GM12878 (cell line): Measurements from ENCODE around the gene NDUFS6. TPM values are rescaled to one million over a fixed set of nuclear protein-coding genes. Genes with fewer than 3 reads are reported as not detected.

ENCODE experiments used
- ATAC-seq: fragments of 200-7000 bp; cut with Tn5 transposase; 3 replicates; pipeline ENCODE4 v1.9.1; 2020; ENCODE audit warnings: mild to moderate bottlenecking, moderate library complexity
- BruUV-seq: library from RNA; stranded (reverse); fragments of 400-500 nt; replicated peaks from 2 replicates; lab custom pipeline; 2021; lab: Mats Ljungman, UMichigan
- CTCF ChIA-PET: fragments of 300-600 bp; sonication (Branson Sonifier 250); formaldehyde crosslinking; extraction: SDS; loops from one replicate; lab custom pipeline; 2021; ENCODE audit warnings: inconsistent platforms; lab: Yijun Ruan, JAX
- POLR2A ChIA-PET: fragments of 350-600 bp; formaldehyde crosslinking; extraction: SDS; loops from one replicate; lab custom pipeline; 2021; ENCODE audit warnings: inconsistent platforms; lab: Charles Lee
- RAD21 ChIA-PET: fragments of 300-600 bp; sonication (Branson Sonifier 250); formaldehyde crosslinking; loops from one replicate; lab custom pipeline; 2023; ENCODE audit warnings: antibody characterized with exemption; ENCODE audit not compliant: unreplicated experiment; lab: Charles Lee
- SMC1A ChIA-PET: fragments of 300-600 bp; sonication (Branson Sonifier 250); formaldehyde crosslinking; loops from one replicate; lab custom pipeline; 2023; ENCODE audit not compliant: unreplicated experiment, uncharacterized antibody; lab: Charles Lee
- DNase-seq: peaks from one replicate; pipeline ENCODE4 v3.0.0-alpha.2; 2011; ENCODE audit warnings: low read depth, low spot score
- FAIRE-seq: peaks from 3 replicates; lab custom pipeline; 2011; peaks lifted over from hg19 to GRCh38; lab: Jason Lieb, UNC
- H2AFZ ChIP-seq: 2 replicates; pipeline ENCODE4 v1.6.0; 2011; ENCODE audit warnings: low read depth, low read length, control low read depth; ENCODE audit not compliant: control insufficient read depth
- H3K27ac ChIP-seq: 2 replicates; pipeline ENCODE4 v1.5.1; 2011; ENCODE audit warnings: control low read depth; ENCODE audit not compliant: control insufficient read depth, insufficient read depth
- H3K27me3 ChIP-seq, 2 experiments: replicated peaks in 1 of 2; 2 replicates each; pipeline versions ENCODE4 v1.6.0 to v1.6.1; 2011; ENCODE audit warnings: low read length in 1 of 2; ENCODE audit not compliant: control insufficient read depth in 2 of 2, insufficient read depth in 2 of 2
- H3K36me3 ChIP-seq, 2 experiments: 2 replicates each; pipeline ENCODE4 v1.5.1; 2011; ENCODE audit warnings: low read length in 1 of 2; ENCODE audit not compliant: control insufficient read depth in 2 of 2, insufficient read depth in 2 of 2
- H3K4me1 ChIP-seq: 2 replicates; pipeline ENCODE4 v1.6.1; 2011; ENCODE audit warnings: mild to moderate bottlenecking, low read length, moderate library complexity, mixed read lengths; ENCODE audit not compliant: control insufficient read depth, insufficient read depth
- H3K4me2 ChIP-seq: 2 replicates; pipeline ENCODE4 v1.6.0; 2011; ENCODE audit warnings: control low read depth; ENCODE audit not compliant: control insufficient read depth, insufficient read depth
- H3K4me3 ChIP-seq: fragments of 200-600 bp; sonication (generic); 2 replicates; pipeline ENCODE4 v1.5.1; 2016
- H3K79me2 ChIP-seq: 2 replicates; pipeline ENCODE4 v1.6.0; 2011; ENCODE audit warnings: low read length; ENCODE audit not compliant: control insufficient read depth, insufficient read depth
- H3K9ac ChIP-seq: 2 replicates; pipeline ENCODE4 v1.8.0; 2011; ENCODE audit warnings: low read length, control low read depth, mixed read lengths; ENCODE audit not compliant: control insufficient read depth, insufficient read depth
- H3K9me3 ChIP-seq: replicated peaks from 3 replicates; pipeline ENCODE4 v1.5.1; 2011; ENCODE audit warnings: mild to moderate bottlenecking, low read length; ENCODE audit not compliant: control insufficient read depth, insufficient read depth
- H4K20me1 ChIP-seq: 2 replicates; pipeline ENCODE4 v1.6.0; 2011; ENCODE audit not compliant: control insufficient read depth, insufficient read depth
- FOXM1 ChIP-seq: IDR thresholded peaks from 2 replicates; pipeline ENCODE4 v1.6.1; 2012; ENCODE audit warnings: low read depth, mild to moderate bottlenecking, inconsistent platforms, low read length, moderate library complexity
- GATAD2B ChIP-seq: fragments of 450-650 bp; conservative IDR thresholded peaks from 2 replicates; pipeline ENCODE4 v1.6.1; 2017; ENCODE audit warnings: low read depth, mild to moderate bottlenecking, moderate library complexity
- HCFC1 ChIP-seq: fragments of 150-350 bp; IDR thresholded peaks from 2 replicates; pipeline ENCODE4 v1.6.1; 2014; ENCODE audit warnings: low read length
- MTA2 ChIP-seq: fragments of 450-650 bp; IDR thresholded peaks from 2 replicates; pipeline ENCODE4 v1.6.1; 2016; ENCODE audit warnings: low read depth, mild to moderate bottlenecking, moderate library complexity
- NFYB ChIP-seq: IDR thresholded peaks from 2 replicates; pipeline ENCODE4 v1.6.1; 2011; ENCODE audit warnings: low read depth, mild to moderate bottlenecking, low read length, improper control_type of control experiment, moderate library complexity; ENCODE audit not compliant: insufficient read depth
- NR2C1 ChIP-seq: fragments of 450-650 bp; IDR thresholded peaks from 2 replicates; pipeline ENCODE4 v1.6.1; 2017; ENCODE audit warnings: antibody characterized with exemption, mild to moderate bottlenecking, moderate library complexity
- PML ChIP-seq: IDR thresholded peaks from 2 replicates; pipeline ENCODE4 v1.6.1; 2012; ENCODE audit warnings: low read length, inconsistent platforms
- RBBP5 ChIP-seq: fragments of 200-600 bp; sonication (generic); conservative IDR thresholded peaks from 2 replicates; pipeline ENCODE4 v1.6.1; 2016
- STAT3 ChIP-seq: IDR thresholded peaks from 2 replicates; pipeline ENCODE4 v1.6.1; 2011; ENCODE audit warnings: low read depth, low read length, improper control_type of control experiment
- TCF7 ChIP-seq: IDR thresholded peaks from 2 replicates; pipeline ENCODE4 v1.6.1; 2014; ENCODE audit warnings: antibody characterized with exemption, borderline replicate concordance
- USF2 ChIP-seq: IDR thresholded peaks from 2 replicates; pipeline ENCODE4 v1.6.1; 2011; ENCODE audit warnings: low read depth, low read length, improper control_type of control experiment, borderline replicate concordance
- ZBTB33 ChIP-seq: fragments of 450-650 bp; IDR thresholded peaks from 2 replicates; pipeline ENCODE4 v1.6.1; 2017; ENCODE audit warnings: mild to moderate bottlenecking
- ZNF24 ChIP-seq: fragments of 450-650 bp; IDR thresholded peaks from 2 replicates; pipeline ENCODE4 v1.6.1; 2017; ENCODE audit warnings: antibody characterized with exemption, mild to moderate bottlenecking
- ZNF274 ChIP-seq: IDR thresholded peaks from one replicate; pipeline ENCODE4 v1.8.0; 2011; ENCODE audit not compliant: insufficient read length, insufficient read depth
- WGBS: methylation state at CpG from one replicate; pipeline ENCODE4 v1.1.6; 2016; ENCODE audit warnings: low lambda C conversion rate; ENCODE audit not compliant: insufficient replicate concordance, insufficient coverage; ENCODE audit errors: missing lambda C conversion rate; 5-methylcytosine and 5-hydroxymethylcytosine counted together
- in situ Hi-C: fragments of 300-500 bp; cut with MboI; formaldehyde crosslinking; loops from 9 replicates; pipeline ENCODE4 v1.14.3; 2018; ENCODE audit warnings: mixed read lengths
- intact Hi-C: fragments of 100-400 bp; cut with micrococcal nuclease; formaldehyde crosslinking; loops from one replicate; pipeline ENCODE4 v1.14.2; 2022; ENCODE audit not compliant: unreplicated experiment
- polyA plus RNA-seq, 11 experiments: library from polyadenylated mRNA; depleted of rRNA in 4 of 11; unstranded in 6 of 11; stranded (reverse) in 5 of 11; fragments of >200 nt; fragmentation: Nextera tagmentation in 4 of 11; fragmentation: Illumina TruSeq in 1 of 11; extraction: Ambion mirVana in 4 of 11; extraction: Trizol in 1 of 11; gene quantifications; 1 replicate in 1 of 11; 2 replicates in 10 of 11; pipeline versions ENCODE4 v1.2.1 to v1.2.3, GENCODE V29; 2011 to 2016; ENCODE audit warnings: inconsistent platforms in 2 of 11, missing spikeins in 2 of 11, low read depth in 1 of 11
- total RNA-seq, 4 experiments: library from RNA; depleted of rRNA in 3 of 4; stranded (reverse); fragments of >200 nt in 3 of 4; fragmentation: Illumina TruSeq in 1 of 4; extraction: Trizol in 1 of 4; gene quantifications; 2 replicates each; pipeline versions ENCODE4 v1.2.1 to v1.2.3, GENCODE V29; 2013 to 2021
- TF ChIP-seq, protein P1 (sequence below): fragments of 450-650 bp; formaldehyde crosslinking; IDR thresholded peaks from 2 replicates; pipeline ENCODE4 v1.5.0; 2022; ENCODE audit warnings: mild to moderate bottlenecking, missing genetic modification characterization

NDUFS6 gene
- total and polyA plus RNA-seq, 10 of the 15 experiments (the other 5 are each of a cell fraction or from before 2014, with no cell fraction given): 20.7 to 213 (median 58.3) TPM

DNA sequence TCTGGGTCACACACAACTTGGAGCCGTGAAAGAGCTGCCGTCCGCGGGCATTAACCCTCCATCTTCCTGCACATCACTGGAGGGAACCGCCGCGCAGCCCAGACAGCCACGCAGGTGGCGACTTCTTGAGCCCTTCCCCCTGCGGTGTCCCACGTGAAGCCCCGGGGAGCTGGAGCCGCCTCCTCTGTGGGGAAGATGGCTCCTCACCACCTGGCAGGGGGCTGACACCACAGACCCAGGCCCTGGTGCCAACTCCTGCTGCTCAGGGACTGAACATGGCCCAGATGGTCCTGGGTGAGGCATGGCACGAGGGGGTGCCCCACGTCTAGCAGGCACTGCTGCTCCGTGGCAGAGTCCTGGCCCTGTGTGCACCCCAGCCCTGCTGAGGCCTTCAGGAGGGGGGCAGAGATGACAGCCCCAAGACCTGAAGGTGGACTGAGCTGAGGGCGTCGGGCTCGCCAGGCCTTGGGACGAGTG is 38.9 kb downstream of the NDUFS6 start (continued):
- TF ChIP-seq USF2: no peak
- TF ChIP-seq ZNF274: no peak
- TF ChIP-seq, protein P1, sequence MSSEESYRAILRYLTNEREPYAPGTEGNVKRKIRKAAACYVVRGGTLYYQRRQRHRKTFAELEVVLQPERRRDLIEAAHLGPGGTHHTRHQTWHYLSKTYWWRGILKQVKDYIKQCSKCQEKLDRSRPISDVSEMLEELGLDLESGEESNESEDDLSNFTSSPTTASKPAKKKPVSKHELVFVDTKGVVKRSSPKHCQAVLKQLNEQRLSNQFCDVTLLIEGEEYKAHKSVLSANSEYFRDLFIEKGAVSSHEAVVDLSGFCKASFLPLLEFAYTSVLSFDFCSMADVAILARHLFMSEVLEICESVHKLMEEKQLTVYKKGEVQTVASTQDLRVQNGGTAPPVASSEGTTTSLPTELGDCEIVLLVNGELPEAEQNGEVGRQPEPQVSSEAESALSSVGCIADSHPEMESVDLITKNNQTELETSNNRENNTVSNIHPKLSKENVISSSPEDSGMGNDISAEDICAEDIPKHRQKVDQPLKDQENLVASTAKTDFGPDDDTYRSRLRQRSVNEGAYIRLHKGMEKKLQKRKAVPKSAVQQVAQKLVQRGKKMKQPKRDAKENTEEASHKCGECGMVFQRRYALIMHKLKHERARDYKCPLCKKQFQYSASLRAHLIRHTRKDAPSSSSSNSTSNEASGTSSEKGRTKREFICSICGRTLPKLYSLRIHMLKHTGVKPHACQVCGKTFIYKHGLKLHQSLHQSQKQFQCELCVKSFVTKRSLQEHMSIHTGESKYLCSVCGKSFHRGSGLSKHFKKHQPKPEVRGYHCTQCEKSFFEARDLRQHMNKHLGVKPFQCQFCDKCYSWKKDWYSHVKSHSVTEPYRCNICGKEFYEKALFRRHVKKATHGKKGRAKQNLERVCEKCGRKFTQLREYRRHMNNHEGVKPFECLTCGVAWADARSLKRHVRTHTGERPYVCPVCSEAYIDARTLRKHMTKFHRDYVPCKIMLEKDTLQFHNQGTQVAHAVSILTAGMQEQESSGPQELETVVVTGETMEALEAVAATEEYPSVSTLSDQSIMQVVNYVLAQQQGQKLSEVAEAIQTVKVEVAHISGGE (CRISPR knock-in tag): no peak
- no peak for TF ChIP-seq FOXM1
- TF ChIP-seq RBBP5: no peak
- no peak for TF ChIP-seq TCF7
- TF ChIP-seq, all 136 proteins: peak for 0

- CTCF ChIA-PET: no interaction called here
- no peak overlapping the region for H3K27ac ChIP-seq
- H3K79me2 ChIP-seq: no peaks in the 10 kb centered on the region
- H3K27me3 ChIP-seq: peaks cover 0 to 2% of the 10 kb centered on the region in 2 experiments; a peak in 2 of 4 replicates
- in situ Hi-C loops (no loop called here), intact Hi-C loops (no loop called here)
- no peak overlapping the region for H3K4me3 ChIP-seq
- no TSS peak for BruUV-seq
- FAIRE-seq: no peak
- SMC1A ChIA-PET: no interaction called here
- no peak for DNase-seq
- H4K20me1 ChIP-seq: no peaks in the 10 kb centered on the region
- 30% methylated on average over 31 of the region's 31 CpGs for WGBS
- RAD21 ChIA-PET: no interaction called here
- POLR2A ChIA-PET: no interaction called here
- no peak overlapping the region for H3K9ac ChIP-seq
- H2AFZ ChIP-seq: no peak overlapping the region
- H3K36me3 ChIP-seq: no peaks in the 10 kb centered on the region
- no peaks in the 10 kb centered on the region for H3K9me3 ChIP-seq
- no peaks in the 10 kb centered on the region for H3K4me1 ChIP-seq
- no peak for ATAC-seq
- H3K4me2 ChIP-seq: no peak overlapping the region
- TF ChIP-seq NFYB: no peak
- TF ChIP-seq MTA2: no peak
- no peak for TF ChIP-seq HCFC1
- TF ChIP-seq GATAD2B: no peak
- TF ChIP-seq PML: no peak
- no peak for TF ChIP-seq NR2C1
- TF ChIP-seq ZNF24: no peak
- TF ChIP-seq ZBTB33: no peak
- TF ChIP-seq STAT3: no peak
Measured at GRCh38 chr5:1840741-1841521, 39.7 kb downstream of the NDUFS6 start.
